SK-N-DZ (cell line): Measurements from ENCODE around the gene KRTAP12-2.
"Not testable (repeated sequence)": the region's sequence is repeated elsewhere in the genome, so short reads cannot be mapped to it uniquely, and the experiment has no call there.

Experiments used
- DNase-seq: peaks from one replicate; pipeline ENCODE4 v3.0.0-alpha.2; 2015; ENCODE audit warnings: low spot score
- small RNA-seq, 2 experiments: library from RNA; depleted of rRNA; stranded (forward); fragments of <200 nt; gene quantifications; one replicate each; pipeline ENCODE3, GENCODE V24; 2014

Gene KRTAP12-2

DNA sequence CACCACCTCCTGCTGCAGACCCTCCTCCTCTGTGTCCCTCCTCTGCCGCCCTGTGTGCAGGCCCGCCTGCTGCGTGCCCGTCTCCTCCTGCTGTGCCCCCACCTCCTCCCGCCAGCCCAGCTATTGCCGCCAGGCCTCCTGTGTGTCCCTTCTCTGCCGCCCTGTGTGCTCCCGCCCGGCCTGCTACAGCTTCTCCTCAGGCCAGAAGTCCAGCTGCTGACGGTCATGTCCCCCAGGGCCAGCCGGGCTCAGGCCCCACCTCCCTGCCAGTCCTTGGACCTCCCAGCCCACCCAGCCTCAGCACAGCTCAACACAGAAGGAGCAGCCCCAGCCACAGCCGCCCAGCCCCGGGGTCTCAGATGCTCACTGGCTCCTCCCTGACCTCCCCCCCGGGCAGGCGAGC, 38.9 kb downstream of the KRTAP12-2 start:
- DNase-seq: not testable (repeated sequence)

DNA sequence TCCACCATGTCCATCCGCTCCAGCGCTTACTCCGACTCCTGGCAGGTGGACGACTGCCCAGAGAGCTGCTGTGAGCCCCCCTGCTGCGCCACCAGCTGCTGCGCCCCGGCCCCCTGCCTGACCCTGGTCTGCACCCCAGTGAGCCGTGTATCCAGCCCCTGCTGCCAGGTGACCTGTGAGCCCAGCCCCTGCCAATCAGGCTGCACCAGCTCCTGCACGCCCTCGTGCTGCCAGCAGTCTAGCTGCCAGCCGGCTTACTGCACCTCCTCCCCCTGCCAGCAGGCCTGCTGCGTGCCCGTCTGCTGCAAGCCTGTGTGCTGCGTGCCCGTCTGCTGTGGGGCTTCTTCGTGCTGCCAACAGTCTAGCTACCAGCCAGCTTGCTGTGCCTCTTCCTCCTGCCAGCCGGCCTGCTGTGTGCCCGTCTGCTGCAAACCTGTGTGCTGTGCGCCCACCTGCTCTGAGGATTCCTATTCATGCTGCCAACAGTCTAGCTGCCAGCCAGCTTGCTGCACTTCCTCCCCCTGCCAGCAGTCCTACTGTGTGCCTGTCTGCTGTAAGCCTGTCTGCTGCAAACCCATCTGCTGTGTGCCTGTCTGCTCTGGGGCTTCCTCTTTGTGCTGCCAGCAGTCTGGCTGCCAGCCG, 39.4 kb downstream of the KRTAP12-2 start:
- DNase-seq: not testable (repeated sequence)

DNA sequence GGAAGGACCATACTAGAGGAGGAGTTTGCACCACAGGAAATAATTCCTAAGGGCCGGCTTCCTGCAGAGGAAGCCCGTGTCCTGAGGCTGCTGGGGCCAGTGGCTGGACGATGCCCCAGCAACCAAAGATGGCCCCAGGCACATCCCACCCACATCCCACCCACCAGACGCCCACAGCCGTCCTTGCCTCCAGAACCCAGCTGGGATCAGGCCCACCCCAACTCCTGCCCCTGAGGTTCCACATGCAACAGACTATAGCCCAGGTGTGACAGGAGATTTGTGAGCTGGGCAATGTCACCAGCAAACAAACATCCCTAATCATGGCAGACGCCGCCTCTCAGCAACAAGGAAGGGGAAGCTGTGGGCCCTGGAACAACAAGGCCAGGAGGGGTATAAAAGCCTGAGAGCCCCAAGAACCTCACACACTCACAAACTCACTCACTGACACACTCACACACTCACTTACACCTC, 40.0 kb downstream of the KRTAP12-2 start, which contains the start of gene KRTAP10-9:
Gene KRTAP10-9, plus strand, starts transcription at position 421 of the 471 bp plus-strand sequence. CDS start 79 bp downstream, outside the sequence.
- DNase-seq: no peak

DNA sequence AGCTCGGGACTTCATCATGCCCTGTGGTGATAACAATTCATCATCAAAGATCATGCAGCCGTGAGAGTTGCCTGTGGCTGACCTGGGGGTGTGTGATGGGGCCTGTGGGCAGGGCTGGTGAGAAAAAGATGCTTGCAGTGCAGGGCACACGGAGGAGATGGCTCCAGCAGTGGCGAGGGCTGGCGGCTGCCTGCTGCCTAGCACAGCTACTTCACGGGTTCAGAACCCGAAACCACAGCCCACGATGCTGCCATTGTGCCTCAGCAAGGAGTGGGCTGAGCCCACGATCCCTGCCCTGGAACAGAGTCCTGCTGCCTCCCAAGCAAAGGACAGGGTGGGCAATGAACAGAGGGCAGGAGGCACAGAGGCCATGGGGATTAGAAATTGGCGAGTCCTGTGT, 40.5 kb downstream of the KRTAP12-2 start:
- no peak for DNase-seq

DNA sequence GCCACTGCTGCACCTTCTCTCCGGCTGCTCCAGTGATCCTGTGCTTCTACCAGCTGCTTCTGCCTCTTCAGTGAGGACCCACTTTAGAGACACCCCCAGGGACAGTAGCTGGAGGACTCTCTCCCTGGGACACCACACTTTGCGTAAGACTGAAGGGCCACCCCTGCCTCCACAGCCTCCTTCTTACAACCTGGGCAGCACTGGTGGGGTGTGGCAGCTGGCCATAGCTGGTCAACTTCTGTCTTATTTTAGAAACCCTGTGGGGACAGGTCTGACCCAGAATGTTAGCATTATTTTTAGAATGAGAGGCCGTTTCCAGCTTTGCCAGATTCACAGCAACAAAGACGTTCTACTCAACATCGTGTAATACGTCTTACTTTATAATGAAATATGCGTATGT, 41.0 kb downstream of the KRTAP12-2 start:
- DNase-seq: no peak

DNA sequence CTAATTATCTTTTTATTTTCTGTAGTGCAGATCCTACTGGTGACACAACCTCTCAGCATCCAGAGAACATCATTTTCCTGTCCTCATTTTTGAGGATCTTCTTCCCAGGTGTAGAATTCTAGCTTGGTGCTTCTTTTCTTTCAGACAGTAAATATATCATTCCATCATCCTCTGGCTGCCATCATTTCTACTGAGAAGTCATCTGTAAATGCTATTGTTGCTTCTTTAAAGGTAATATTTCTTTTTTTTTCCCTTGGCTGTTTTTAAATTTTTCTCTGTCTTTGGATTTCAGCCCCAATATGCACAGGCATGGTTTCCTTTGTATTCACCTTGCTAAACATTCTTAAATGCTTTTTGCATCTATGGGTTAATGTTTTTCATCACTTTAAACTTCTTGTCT, 43.2 kb downstream of the KRTAP12-2 start:
- DNase-seq: no peak

DNA sequence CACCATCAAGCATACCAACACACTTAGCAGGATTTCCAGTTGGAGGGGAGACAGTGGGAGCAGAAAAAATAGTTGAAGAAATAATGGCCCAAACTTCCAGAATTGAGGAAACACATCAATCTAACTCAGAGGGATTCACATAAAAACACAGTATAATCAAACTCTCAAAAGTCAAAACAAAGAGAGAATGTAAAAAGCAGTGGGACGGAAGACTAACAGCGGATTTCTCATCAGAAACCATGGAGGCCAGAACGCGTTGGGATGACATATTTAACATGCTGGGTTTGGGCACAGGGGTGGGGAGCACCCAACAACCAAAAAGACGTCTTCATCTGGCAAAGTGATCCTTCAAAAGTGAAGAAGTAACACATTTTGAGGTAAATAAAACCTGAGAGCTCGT, 46.8 kb downstream of the KRTAP12-2 start:
- no peak for DNase-seq

DNA sequence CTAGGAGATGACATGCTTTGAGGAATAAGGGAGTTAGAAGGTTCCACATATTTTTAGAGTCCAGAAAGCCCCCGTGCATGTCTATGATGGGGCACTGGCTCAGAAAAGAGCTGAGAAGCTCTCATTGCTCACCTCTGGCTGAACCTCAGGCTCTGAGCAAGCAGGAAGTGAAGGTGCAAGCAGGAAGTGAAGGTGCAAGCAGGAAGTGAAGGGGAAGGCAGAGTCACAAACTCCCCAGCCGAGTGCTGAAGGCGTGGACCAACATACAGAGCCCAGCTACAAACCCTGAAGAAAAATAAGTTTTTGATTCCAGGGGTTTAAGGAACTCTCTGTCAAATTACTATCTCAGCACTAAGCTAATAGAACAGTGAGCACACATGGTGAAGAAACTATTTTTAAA, 47.8 kb downstream of the KRTAP12-2 start:
- DNase-seq: no peak

DNA sequence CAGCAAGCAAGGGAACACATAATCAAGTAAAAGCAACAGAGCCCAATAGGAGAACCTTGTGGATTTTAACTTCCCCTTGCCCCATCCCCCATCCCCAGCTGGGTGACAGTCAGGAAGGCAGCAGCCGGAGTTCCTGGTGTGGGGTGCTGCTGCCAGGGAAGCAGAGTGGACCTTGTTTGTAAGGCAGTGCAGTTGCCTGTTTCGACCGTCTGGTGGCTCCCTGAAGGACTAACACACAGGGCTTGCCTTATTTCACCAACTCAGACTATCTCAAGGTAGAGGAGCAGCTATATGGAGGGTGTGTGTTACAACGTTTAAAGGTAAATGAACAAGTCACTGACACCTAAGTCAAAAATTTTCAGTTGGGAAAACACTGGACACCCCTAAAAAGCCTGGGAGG, 48.2 kb downstream of the KRTAP12-2 start:
- DNase-seq: no peak

DNA sequence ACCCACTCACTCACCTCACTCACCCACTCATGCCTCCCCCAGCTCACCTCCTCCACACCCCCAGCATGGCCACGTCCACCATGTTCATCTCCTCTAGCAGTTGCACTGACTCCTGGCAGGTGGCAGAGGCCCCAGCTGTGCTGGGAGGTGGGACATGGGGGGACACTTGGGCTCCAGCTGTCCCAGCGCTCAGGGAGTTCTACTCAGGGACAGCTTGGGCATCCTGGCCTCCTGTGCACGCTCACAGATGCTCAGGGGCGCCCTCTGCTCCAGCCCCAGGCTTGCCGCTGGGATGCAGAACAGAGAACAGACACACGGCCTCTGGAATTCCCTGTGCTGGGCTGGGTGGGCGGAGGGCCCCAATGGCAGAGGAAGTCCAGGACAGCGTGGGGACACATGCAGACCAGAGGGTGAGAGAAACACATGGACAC, 49.6 kb downstream of the KRTAP12-2 start:
- DNase-seq: no peak

DNA sequence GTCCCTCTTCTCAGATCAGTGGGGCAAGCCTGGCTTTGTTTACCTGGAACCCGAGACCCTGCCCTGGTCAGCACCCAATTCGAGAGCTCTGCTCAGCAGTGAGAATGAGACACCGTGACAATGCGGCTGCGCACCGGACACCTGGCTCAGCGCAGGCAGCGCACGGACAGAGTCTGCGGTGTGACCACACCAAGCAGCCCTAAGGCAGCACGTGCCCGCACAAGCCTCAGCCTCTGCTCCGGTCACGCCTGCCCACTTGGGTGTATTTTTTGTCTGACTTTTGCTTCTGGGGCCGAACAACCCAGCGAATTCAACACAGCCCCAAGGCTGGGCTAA, 50.2 kb downstream of the KRTAP12-2 start:
- no peak for DNase-seq

Small RNA genes lying within 50 kb of the gene (small RNA-seq; reads per million reads assigned to genes)
- 0 reads per million in 2 experiments for gene KRTAP12-6P
